K562 (cell line): ENCODE measurements around the gene PGLYRP1. TPM values are rescaled to one million over a fixed set of nuclear protein-coding genes. Genes with fewer than 3 reads are reported as not detected.
A peak's percentile ranks its signal among the peaks of the same experiment; 100 is the strongest.

Experiments
- ASH1L ChIP-seq: fragments of 450-650 bp; IDR thresholded peaks from 2 replicates; pipeline ENCODE4 v1.6.1; 2018; ENCODE audit warnings: borderline replicate concordance, mild to moderate bottlenecking, low read depth; ENCODE audit not compliant: partially characterized antibody
- ATF6 ChIP-seq: sonication (generic); formaldehyde crosslinking; IDR thresholded peaks from 2 replicates; pipeline ENCODE4 v1.4.0; 2020; ENCODE audit warnings: mild to moderate bottlenecking, missing genetic modification reagents
- CBX3 ChIP-seq, 2 experiments: IDR thresholded peaks; 1 replicate in 1 of 2; 2 replicates in 1 of 2; pipeline ENCODE4 v1.6.1; 2012; ENCODE audit warnings: inconsistent platforms in 2 of 2, low read length in 2 of 2, borderline replicate concordance in 1 of 2, control low read depth in 1 of 2
- CCAR2 ChIP-seq: fragments of 200-400 bp; formaldehyde crosslinking; IDR thresholded peaks from 2 replicates; pipeline ENCODE4 v1.6.1; 2017; ENCODE audit warnings: mild to moderate bottlenecking, low read depth, low read length
- CXXC5 ChIP-seq: fragments of 250-450 bp; sonication (Bioruptor Pico); IDR thresholded peaks from 2 replicates; pipeline ENCODE4 v1.8.0; 2022; ENCODE audit warnings: inconsistent platforms, mild to moderate bottlenecking, moderate library complexity
- DEAF1 ChIP-seq: fragments of 450-650 bp; formaldehyde crosslinking; IDR thresholded peaks from 2 replicates; pipeline ENCODE4 v1.4.0; 2020; ENCODE audit warnings: mild to moderate bottlenecking, moderate library complexity
- ELK3 ChIP-seq: fragments of 450-650 bp; formaldehyde crosslinking; IDR thresholded peaks from 2 replicates; pipeline ENCODE4 v1.4.0; 2020; ENCODE audit warnings: mild to moderate bottlenecking
- GTF2A2 ChIP-seq: IDR thresholded peaks from 2 replicates; pipeline ENCODE4 v1.6.1; 2016; ENCODE audit warnings: mild to moderate bottlenecking, missing genetic modification characterization, missing compliant biosample characterization
- HLTF ChIP-seq: fragments of 450-650 bp; IDR thresholded peaks from 2 replicates; pipeline ENCODE4 v1.6.1; 2016
- KDM2B ChIP-seq: fragments of 250-450 bp; sonication (Bioruptor Pico); IDR thresholded peaks from 2 replicates; pipeline ENCODE4 v1.8.0; 2021; ENCODE audit warnings: mild to moderate bottlenecking, moderate library complexity
- PRDM10 ChIP-seq: fragments of 450-650 bp; IDR thresholded peaks from 2 replicates; pipeline ENCODE4 v1.6.1; 2018; ENCODE audit not compliant: partially characterized antibody
- RBM34 ChIP-seq: fragments of 200-400 bp; formaldehyde crosslinking; IDR thresholded peaks from 2 replicates; pipeline ENCODE4 v1.6.1; 2018; ENCODE audit warnings: low read length, borderline replicate concordance; ENCODE audit not compliant: insufficient read depth
- TOE1 ChIP-seq, 2 experiments: fragments of 450-650 bp in 1 of 2; sonication (generic) in 1 of 2; formaldehyde crosslinking in 1 of 2; IDR thresholded peaks; 2 replicates each; pipeline versions ENCODE4 v1.7.1 to v1.8.0; 2016 to 2022; ENCODE audit warnings: borderline replicate concordance in 2 of 2, mild to moderate bottlenecking in 2 of 2, antibody characterized with exemption in 1 of 2, inconsistent platforms in 1 of 2, low read depth in 1 of 2, missing genetic modification reagents in 1 of 2, moderate library complexity in 1 of 2
- XRCC4 ChIP-seq: IDR thresholded peaks from one replicate; pipeline ENCODE4 v1.6.1; 2011; ENCODE audit not compliant: insufficient read depth, insufficient read length; ENCODE audit errors: extremely low read depth
- ZBTB2 ChIP-seq: fragments of 450-650 bp; IDR thresholded peaks from 2 replicates; pipeline ENCODE4 v1.6.1; 2016; ENCODE audit warnings: antibody characterized with exemption
- ZBTB7A ChIP-seq: IDR thresholded peaks from 2 replicates; pipeline ENCODE4 v1.6.1; 2011; ENCODE audit warnings: low read depth, mild to moderate bottlenecking, low read length, moderate library complexity, borderline replicate concordance; ENCODE audit not compliant: control insufficient read depth
- ZFP30 ChIP-seq: fragments of 250-450 bp; sonication (Bioruptor Pico); IDR thresholded peaks from 2 replicates; pipeline ENCODE4 v1.8.0; 2022; ENCODE audit warnings: moderate library complexity, mild to moderate bottlenecking, inconsistent platforms, borderline replicate concordance
- ZNF316 ChIP-seq: fragments of 450-650 bp; IDR thresholded peaks from 2 replicates; pipeline ENCODE4 v1.6.1; 2016
- polyA plus RNA-seq, 8 experiments: library from polyadenylated mRNA; depleted of rRNA in 4 of 8; stranded (reverse) in 5 of 8; unstranded in 3 of 8; fragments of >200 nt; fragmentation: Nextera tagmentation in 2 of 8; fragmentation: Illumina TruSeq in 1 of 8; extraction: Ambion mirVana in 2 of 8; extraction: Trizol in 1 of 8; gene quantifications; 2 replicates each; pipeline versions ENCODE4 v1.2.1 to v1.2.3, GENCODE V29; 2011 to 2014; ENCODE audit warnings: inconsistent platforms in 1 of 8, missing spikeins in 1 of 8
- total RNA-seq, 7 experiments: library from RNA; depleted of rRNA in 6 of 7; stranded (reverse); fragments of >200 nt in 6 of 7; fragmentation: Illumina TruSeq in 2 of 7; extraction: Trizol in 2 of 7; gene quantifications; 2 replicates each; pipeline versions ENCODE4 v1.2.1 to v1.2.3, GENCODE V29; 2011 to 2021; ENCODE audit warnings: low replicate concordance in 1 of 7

Gene PGLYRP1
- total and polyA plus RNA-seq, 9 of the 15 experiments (the other 6 are each of a cell fraction or from before 2014, with no cell fraction given), result not detected

GRCh38 chr19:45994456-45994997 is 28.3 kb downstream of the PGLYRP1 start (continued):
- TF ChIP-seq ZBTB2 (no peak), TOE1 (IDR thresholded peaks at IDR 0.05; ENCODE audit: borderline replicate concordance) (0 out of 2 replicates have a peak, but pooled peaks have one; percentile 13), TOE1 (CRISPR knock-in tag; IDR thresholded peaks at IDR 0.05; ENCODE audit: borderline replicate concordance, low read depth) (no peak), CBX3 (IDR thresholded peaks at IDR 0.05; ENCODE audit: borderline replicate concordance in 1 of 2, low read length in 2 of 2) (no peak), CCAR2 (no peak), HLTF (no peak), CXXC5 (CRISPR knock-in tag) (no peak), ELK3 (CRISPR knock-in tag) (no peak), XRCC4 (no peak), ATF6 (no peak), GTF2A2 (no peak), KDM2B (CRISPR knock-in tag) (no peak), ZBTB7A (no peak), ZFP30 (CRISPR knock-in tag) (no peak), PRDM10 (peak; percentile 40), ZNF316 (no peak), DEAF1 (no peak), ASH1L (no peak), RBM34 (no peak)
